Natural killer cell (primary cell): Measurements from ENCODE around the gene ZKSCAN1. TPM values are rescaled to one million over a fixed set of nuclear protein-coding genes. Genes with fewer than 3 reads are reported as not detected.

Experiments
- ATAC-seq, 3 donors: fragments of 150-1000 bp in 2 of 3; fragments of 200-7000 bp in 1 of 3; cut with Tn5 transposase; 1 replicate in 1 of 3; 2 replicates in 2 of 3; pipeline ENCODE4 v1.10.0; 2021; ENCODE audit warnings: mild to moderate bottlenecking in 2 of 3, moderate library complexity in 2 of 3
- DNase-seq, 2 donors: peaks; one replicate each; pipeline versions ENCODE4 v3.0.0 to v3.0.0-alpha.2; 2013 to 2021; ENCODE audit warnings: mixed read lengths in 1 of 2
- H3K27ac ChIP-seq: one replicate; pipeline ENCODE4 v1.5.1; 2013; ENCODE audit warnings: mild to moderate bottlenecking, low read length
- H3K27me3 ChIP-seq: one replicate; pipeline ENCODE4 v1.6.1; 2013; ENCODE audit warnings: low read length; ENCODE audit not compliant: control insufficient read depth, insufficient read depth
- H3K36me3 ChIP-seq: one replicate; pipeline ENCODE4 v1.6.1; 2013; ENCODE audit warnings: low read length; ENCODE audit not compliant: control insufficient read depth, insufficient read depth
- H3K4me1 ChIP-seq: one replicate; pipeline ENCODE4 v1.6.1; 2013; ENCODE audit warnings: low read length; ENCODE audit not compliant: control insufficient read depth, insufficient read depth
- H3K4me3 ChIP-seq: one replicate; pipeline ENCODE4 v1.5.1; 2013; ENCODE audit warnings: low read length
- H3K9me3 ChIP-seq: one replicate; pipeline ENCODE4 v1.6.1; 2013; ENCODE audit warnings: low read length; ENCODE audit not compliant: control insufficient read depth, insufficient read depth
- H3K27ac Mint-ChIP-seq, 2 donors: one replicate each; pipeline ENCODE4 v1.8.0; 2022; ENCODE audit warnings: mild to moderate bottlenecking in 2 of 2, mixed read lengths in 2 of 2, moderate library complexity in 1 of 2
- H3K27me3 Mint-ChIP-seq, 2 donors: one replicate each; pipeline ENCODE4 v1.8.0; 2022; ENCODE audit warnings: low read depth in 2 of 2, mixed read lengths in 2 of 2
- H3K36me3 Mint-ChIP-seq: one replicate; pipeline ENCODE4 v1.8.0; 2022; ENCODE audit warnings: mixed read lengths
- H3K4me1 Mint-ChIP-seq, 2 donors: one replicate each; pipeline ENCODE4 v1.8.0; 2022; ENCODE audit warnings: mixed read lengths in 2 of 2
- H3K4me3 Mint-ChIP-seq: one replicate; pipeline ENCODE4 v1.8.0; 2022; ENCODE audit warnings: mild to moderate bottlenecking, moderate library complexity, mixed read lengths
- H3K9me3 Mint-ChIP-seq, 2 donors: one replicate each; pipeline ENCODE4 v1.8.0; 2022; ENCODE audit warnings: mixed read lengths in 2 of 2
- CTCF ChIP-seq: fragments of 200-600 bp; IDR thresholded peaks from one replicate; pipeline ENCODE4 v1.8.0; 2022; ENCODE audit warnings: antibody characterized with exemption
- WGBS: methylation state at CpG from one replicate; pipeline ENCODE4 v1.1.7; 2013; ENCODE audit warnings: missing lambda C conversion rate; ENCODE audit not compliant: insufficient coverage; 5-methylcytosine and 5-hydroxymethylcytosine counted together
- intact Hi-C: fragments of 100-400 bp; cut with micrococcal nuclease; formaldehyde crosslinking; loops from one replicate; pipeline ENCODE4 v1.14.2; 2022
- total RNA-seq, 4 donors: library from RNA; stranded (reverse); fragments of 120-200 nt in 1 of 4; gene quantifications; one replicate each; pipeline versions ENCODE4 v1.2.3 to v1.2.4, GENCODE V29; 2013 to 2022

Gene ZKSCAN1
- total RNA-seq, 3 donors from 2014 or later (not counting 1 experiment from before 2014, with no cell fraction given) = 57.6 to 62.5 (median 60.8) TPM

GRCh38 chr7:100024020-100024619, 8.7 kb downstream of the ZKSCAN1 start:
- DNase-seq (no peak), ATAC-seq (no peak)
- Histone ChIP-seq H3K27ac (no peak overlapping the region), H3K4me3 (no peak overlapping the region), H3K36me3 (peaks cover 40% of the 10 kb centered on the region), H3K4me1 (no peaks in the 10 kb centered on the region), H3K27me3 (no peaks in the 10 kb centered on the region), H3K9me3 (no peaks in the 10 kb centered on the region)
- WGBS = 93% methylated on average over 12 of the region's 12 CpGs
- no peaks in the 10 kb centered on the region for H3K9me3 Mint-ChIP-seq
- TF ChIP-seq CTCF = no peak
- intact Hi-C loops = no loop called here
- H3K36me3 Mint-ChIP-seq = no peaks in the 10 kb centered on the region
- no peak overlapping the region for H3K27ac Mint-ChIP-seq
- H3K27me3 Mint-ChIP-seq = no peaks in the 10 kb centered on the region
- peaks cover 6 to 7% of the 10 kb centered on the region in 2 donors for H3K4me1 Mint-ChIP-seq
- H3K4me3 Mint-ChIP-seq = no peak overlapping the region

- Mint-ChIP-seq H3K27ac (no peak overlapping the region), H3K4me3 (no peak overlapping the region), H3K27me3 (no peaks in the 10 kb centered on the region), H3K9me3 (no peaks in the 10 kb centered on the region), H3K36me3 (no peaks in the 10 kb centered on the region), H3K4me1 (no peaks in the 10 kb centered on the region)
- ATAC-seq (no peak), DNase-seq (no peak)
- no peak overlapping the region for H3K27ac ChIP-seq
- H3K9me3 ChIP-seq = no peaks in the 10 kb centered on the region
- H3K27me3 ChIP-seq = no peaks in the 10 kb centered on the region
- no peak overlapping the region for H3K4me3 ChIP-seq
- no peak for TF ChIP-seq CTCF
- H3K36me3 ChIP-seq = peaks cover 49% of the 10 kb centered on the region
- 92% methylated on average over 11 of the region's 11 CpGs for WGBS
- no peaks in the 10 kb centered on the region for H3K4me1 ChIP-seq
- intact Hi-C loops = no loop called here
Observed at GRCh38 chr7:100027197-100027596, 11.8 kb downstream of the ZKSCAN1 start.

GRCh38 chr7:100029596-100029995, 14.2 kb downstream of the ZKSCAN1 start:
- Mint-ChIP-seq H3K4me1 (no peaks in the 10 kb centered on the region), H3K4me3 (no peak overlapping the region), H3K27ac (peak overlapping the region in 1 of 2 donors; percentile 9), H3K9me3 (no peaks in the 10 kb centered on the region), H3K36me3 (peaks cover 16% of the 10 kb centered on the region), H3K27me3 (no peaks in the 10 kb centered on the region)
- no peak for TF ChIP-seq CTCF
- H3K27ac ChIP-seq = no peak overlapping the region
- no peak overlapping the region for H3K4me3 ChIP-seq
- H3K9me3 ChIP-seq = no peaks in the 10 kb centered on the region
- DNase-seq = no peak
- intact Hi-C loops = no loop called here
- WGBS = 95% methylated on average over 5 of the region's 5 CpGs
- no peaks in the 10 kb centered on the region for H3K27me3 ChIP-seq
- peaks cover 50% of the 10 kb centered on the region for H3K36me3 ChIP-seq
- no peaks in the 10 kb centered on the region for H3K4me1 ChIP-seq
- ATAC-seq = no peak

- H3K27ac ChIP-seq = no peak overlapping the region
- no peaks in the 10 kb centered on the region for H3K27me3 ChIP-seq
- no peaks in the 10 kb centered on the region for H3K4me1 Mint-ChIP-seq
- peaks cover 22% of the 10 kb centered on the region for H3K36me3 Mint-ChIP-seq
- intact Hi-C loops = no loop called here
- H3K27ac Mint-ChIP-seq = no peak overlapping the region
- no peaks in the 10 kb centered on the region for H3K9me3 Mint-ChIP-seq
- no peaks in the 10 kb centered on the region for H3K4me1 ChIP-seq
- WGBS = 100% methylated on average over 5 of the region's 6 CpGs
- H3K36me3 ChIP-seq = peaks cover 48% of the 10 kb centered on the region
- H3K27me3 Mint-ChIP-seq = no peaks in the 10 kb centered on the region
- H3K4me3 ChIP-seq = no peak overlapping the region
- DNase-seq = no peak
- no peaks in the 10 kb centered on the region for H3K9me3 ChIP-seq
- no peak for TF ChIP-seq CTCF
- no peak for ATAC-seq
- H3K4me3 Mint-ChIP-seq = no peak overlapping the region
Observed at GRCh38 chr7:100033526-100033925, 18.1 kb downstream of the ZKSCAN1 start.
